GM23338 (cell line): Measurements from ENCODE around the gene AP2M1. TPM values are rescaled to one million over a fixed set of nuclear protein-coding genes. Genes with fewer than 3 reads are reported as not detected.

Source experiments
- ATAC-seq: fragments of 200-7000 bp; cut with Tn5 transposase; 3 replicates; pipeline ENCODE4 v1.9.1; 2020
- DNase-seq: peaks from one replicate; pipeline ENCODE4 v3.0.0-alpha.2; 2015; ENCODE audit warnings: low spot score
- H2AFZ ChIP-seq: fragments of 200-600 bp; sonication (generic); 2 replicates; pipeline ENCODE4 v1.8.0; 2016; ENCODE audit warnings: antibody characterized with exemption, mild to moderate bottlenecking, moderate library complexity
- H3F3A ChIP-seq: fragments of 200-600 bp; sonication (generic); replicated peaks from 2 replicates; pipeline ENCODE4 v1.8.0; 2017; ENCODE audit warnings: antibody characterized with exemption, mixed run types, low read depth
- H3K27ac ChIP-seq: fragments of 200-600 bp; sonication (generic); 2 replicates; pipeline ENCODE4 v1.6.1; 2016; ENCODE audit warnings: low read depth
- H3K27me3 ChIP-seq: fragments of 200-600 bp; sonication (generic); 2 replicates; pipeline ENCODE4 v1.8.0; 2016; ENCODE audit warnings: mild to moderate bottlenecking, mixed run types, moderate library complexity; ENCODE audit not compliant: insufficient read depth
- H3K36me3 ChIP-seq: fragments of 200-600 bp; sonication (generic); 2 replicates; pipeline ENCODE4 v1.8.0; 2016; ENCODE audit warnings: mild to moderate bottlenecking; ENCODE audit not compliant: insufficient read depth
- H3K4me1 ChIP-seq: fragments of 200-600 bp; sonication (generic); 2 replicates; pipeline ENCODE4 v1.8.0; 2016; ENCODE audit warnings: mild to moderate bottlenecking, moderate library complexity; ENCODE audit not compliant: insufficient read depth
- H3K4me2 ChIP-seq: fragments of 200-600 bp; sonication (generic); 2 replicates; pipeline ENCODE4 v1.7.1; 2017; ENCODE audit warnings: mixed run types
- H3K4me3 ChIP-seq: fragments of 200-600 bp; sonication (generic); 2 replicates; pipeline ENCODE4 v1.6.1; 2016; ENCODE audit warnings: mixed run types
- H3K79me2 ChIP-seq: fragments of 200-600 bp; sonication (generic); replicated peaks from 2 replicates; pipeline ENCODE4 v1.8.0; 2017; ENCODE audit warnings: mild to moderate bottlenecking; ENCODE audit not compliant: insufficient read depth
- H3K9me2 ChIP-seq: fragments of 200-600 bp; sonication (generic); 2 replicates; pipeline ENCODE4 v1.8.0; 2017; ENCODE audit not compliant: insufficient read depth
- H4K20me1 ChIP-seq: fragments of 200-600 bp; sonication (generic); replicated peaks from 2 replicates; pipeline ENCODE4 v1.8.0; 2017; ENCODE audit warnings: mild to moderate bottlenecking; ENCODE audit not compliant: insufficient read depth
- H3K27ac Mint-ChIP-seq: 2 replicates; pipeline ENCODE4 v1.8.0; 2020; ENCODE audit warnings: inconsistent platforms, mild to moderate bottlenecking, moderate library complexity, mixed read lengths
- H3K27me3 Mint-ChIP-seq: 3 replicates; pipeline ENCODE4 v1.8.0; 2022; ENCODE audit warnings: low read depth, mild to moderate bottlenecking, moderate library complexity, mixed read lengths, inconsistent platforms; ENCODE audit not compliant: insufficient read depth, poor library complexity
- H3K36me3 Mint-ChIP-seq: 3 replicates; pipeline ENCODE4 v1.8.0; 2021; ENCODE audit warnings: low read depth, mild to moderate bottlenecking, inconsistent platforms, moderate library complexity, mixed read lengths
- H3K4me1 Mint-ChIP-seq: 3 replicates; pipeline ENCODE4 v1.8.0; 2020; ENCODE audit warnings: mild to moderate bottlenecking, inconsistent platforms, mixed read lengths
- H3K4me3 Mint-ChIP-seq: 3 replicates; pipeline ENCODE4 v1.8.0; 2021; ENCODE audit warnings: moderate library complexity, mild to moderate bottlenecking, inconsistent platforms, mixed read lengths
- H3K9me3 Mint-ChIP-seq: 3 replicates; pipeline ENCODE4 v1.8.0; 2020; ENCODE audit warnings: moderate library complexity, mild to moderate bottlenecking, inconsistent platforms, mixed read lengths
- CREB1 ChIP-seq: fragments of 250-450 bp; sonication (Bioruptor Pico); IDR thresholded peaks from 2 replicates; pipeline ENCODE4 v1.5.0; 2020; ENCODE audit warnings: low read depth, mild to moderate bottlenecking, moderate library complexity
- CTCF ChIP-seq, 2 experiments: fragments of 200-600 bp in 1 of 2; sonication (generic) in 1 of 2; conservative IDR thresholded peaks; 2 replicates each; pipeline versions ENCODE4 v1.5.1 to v1.6.1; 2016 to 2017; ENCODE audit warnings: antibody characterized with exemption in 2 of 2, low read depth in 2 of 2, mild to moderate bottlenecking in 2 of 2, moderate library complexity in 1 of 2
- ETS1 ChIP-seq: IDR thresholded peaks from 2 replicates; pipeline ENCODE4 v1.6.1; 2016; ENCODE audit warnings: antibody characterized with exemption
- EZH2 ChIP-seq: fragments of 200-600 bp; sonication (generic); IDR thresholded peaks from one replicate; pipeline ENCODE4 v1.8.0; 2017; ENCODE audit warnings: antibody characterized with exemption, mild to moderate bottlenecking, low read depth; ENCODE audit not compliant: unreplicated experiment
- EZH2phosphoT487 ChIP-seq: fragments of 200-600 bp; sonication (generic); IDR thresholded peaks from one replicate; pipeline ENCODE4 v1.8.1; 2018; ENCODE audit warnings: antibody characterized with exemption; ENCODE audit not compliant: unreplicated experiment
- JUNB ChIP-seq: IDR thresholded peaks from one replicate; pipeline ENCODE4 v1.6.1; 2016; ENCODE audit warnings: antibody characterized with exemption; ENCODE audit not compliant: unreplicated experiment
- NANOG ChIP-seq: IDR thresholded peaks from 2 replicates; pipeline ENCODE4 v1.6.1; 2016; ENCODE audit warnings: antibody characterized with exemption, borderline replicate concordance
- POLR2AphosphoS5 ChIP-seq: IDR thresholded peaks from 2 replicates; pipeline ENCODE4 v1.6.1; 2016; ENCODE audit warnings: antibody characterized with exemption, low read depth
- REST ChIP-seq: IDR thresholded peaks from one replicate; pipeline ENCODE4 v1.6.1; 2018; ENCODE audit warnings: antibody characterized with exemption; ENCODE audit not compliant: unreplicated experiment
- STAT1 ChIP-seq: IDR thresholded peaks from one replicate; pipeline ENCODE4 v1.6.1; 2016; ENCODE audit warnings: antibody characterized with exemption; ENCODE audit not compliant: unreplicated experiment
- ZNF114 ChIP-seq: fragments of 250-450 bp; sonication (Bioruptor Pico); IDR thresholded peaks from 2 replicates; pipeline ENCODE4 v1.5.0; 2020; ENCODE audit warnings: mild to moderate bottlenecking, moderate library complexity
- ZNF331 ChIP-seq: fragments of 250-450 bp; sonication (Bioruptor Pico); IDR thresholded peaks from 2 replicates; pipeline ENCODE4 v1.5.0; 2020; ENCODE audit warnings: low read depth, mild to moderate bottlenecking, moderate library complexity
- polyA plus RNA-seq: library from polyadenylated mRNA; unstranded; fragments of >200 nt; fragmentation: Nextera tagmentation; extraction: Ambion mirVana; gene quantifications from 2 replicates; pipeline ENCODE4 v1.2.1, GENCODE V29; 2016
- total RNA-seq: library from RNA; depleted of rRNA; stranded (reverse); fragments of >200 nt; shearing (Covaris generic); gene quantifications from 2 replicates; pipeline ENCODE4 v1.2.3, GENCODE V29; 2014

Gene AP2M1
- total and polyA plus RNA-seq, 2 experiments from 2014 or later: 215 to 305 TPM

- Mint-ChIP-seq H3K4me1 (no peaks in the 10 kb centered on the region), H3K27ac (no peak overlapping the region), H3K9me3 (no peaks in the 10 kb centered on the region), H3K36me3 (peaks cover 58% of the 10 kb centered on the region), H3K27me3 (peaks cover 4% of the 10 kb centered on the region), H3K4me3 (no peak overlapping the region)
- Histone ChIP-seq H3K27me3 (no peaks in the 10 kb centered on the region), H3K4me1 (no peaks in the 10 kb centered on the region), H2AFZ (no peak overlapping the region), H4K20me1 (peaks cover 4% of the 10 kb centered on the region), H3F3A (no peaks in the 10 kb centered on the region), H3K4me3 (no peak overlapping the region), H3K9me2 (no peaks in the 10 kb centered on the region), H3K4me2 (no peak overlapping the region), H3K79me2 (peaks cover 7% of the 10 kb centered on the region), H3K27ac (no peak overlapping the region), H3K36me3 (peaks cover 10% of the 10 kb centered on the region)
- DNase-seq (no peak), ATAC-seq (no peak)
- TF ChIP-seq CREB1 (CRISPR knock-in tag): no peak
- no peak for TF ChIP-seq ZNF114 (CRISPR knock-in tag)
- no peak for TF ChIP-seq NANOG
- no peak for TF ChIP-seq EZH2
- no peak for TF ChIP-seq EZH2phosphoT487
- TF ChIP-seq ZNF331 (CRISPR knock-in tag): no peak
- TF ChIP-seq REST: no peak
- no peak for TF ChIP-seq STAT1
- no peak for TF ChIP-seq JUNB
- TF ChIP-seq CTCF (conservative IDR thresholded peaks at IDR 0.05; ENCODE audit: low read depth in 2 of 2): no peak
These were observed 31.3 kb upstream of the AP2M1 start for GRCh38 chr3:184143327-184143726.

DNA sequence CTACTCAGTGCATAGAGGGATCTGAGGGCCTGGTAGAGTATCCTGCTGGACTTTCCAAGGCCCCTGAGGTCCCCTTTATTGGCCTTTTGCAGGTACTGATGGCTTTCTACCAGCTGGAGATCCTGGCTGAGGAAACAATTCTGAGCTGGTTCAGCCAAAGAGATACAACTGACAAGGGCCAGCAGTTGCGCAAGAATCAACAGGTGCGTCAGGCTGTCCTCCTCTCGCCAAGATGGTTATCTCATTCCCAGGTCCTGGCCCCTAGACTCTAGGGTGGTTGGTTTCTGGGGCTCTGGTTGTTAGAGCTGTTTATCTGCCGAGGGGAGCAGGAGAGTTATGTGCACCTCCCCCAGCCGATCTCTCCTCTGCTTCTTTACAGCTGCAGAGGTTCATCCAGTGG, 30.1 kb upstream of the AP2M1 start:
- Mint-ChIP-seq H3K9me3 (no peaks in the 10 kb centered on the region), H3K27ac (no peak overlapping the region), H3K27me3 (peaks cover 4% of the 10 kb centered on the region), H3K4me1 (no peaks in the 10 kb centered on the region), H3K36me3 (peaks cover 55% of the 10 kb centered on the region), H3K4me3 (no peak overlapping the region)
- DNase-seq: no peak
- Histone ChIP-seq H3K4me2 (no peak overlapping the region), H3K79me2 (no peaks in the 10 kb centered on the region; the same call in 1 of the 2 replicates), H3K27me3 (no peaks in the 10 kb centered on the region), H3K4me3 (no peak overlapping the region), H3K4me1 (no peaks in the 10 kb centered on the region), H4K20me1 (no peaks in the 10 kb centered on the region; the same call in 1 of the 2 replicates), H3K27ac (no peak overlapping the region), H3K36me3 (peaks cover 10% of the 10 kb centered on the region), H3K9me2 (no peaks in the 10 kb centered on the region), H2AFZ (no peak overlapping the region), H3F3A (no peaks in the 10 kb centered on the region)
- no peak for ATAC-seq
- no peak for TF ChIP-seq ETS1
- TF ChIP-seq REST: no peak
- TF ChIP-seq POLR2AphosphoS5: no peak
- no peak for TF ChIP-seq STAT1
- no peak for TF ChIP-seq JUNB
- TF ChIP-seq EZH2phosphoT487: no peak
- TF ChIP-seq CREB1 (CRISPR knock-in tag): no peak
- no peak for TF ChIP-seq NANOG
- no peak for TF ChIP-seq EZH2
- TF ChIP-seq CTCF (conservative IDR thresholded peaks at IDR 0.05; ENCODE audit: low read depth in 2 of 2): no peak
